Chondrocyte (in vitro differentiated cells): Measurements from ENCODE around the gene ACSL5. TPM values are rescaled to one million over a fixed set of nuclear protein-coding genes. Genes with fewer than 3 reads are reported as not detected.

Source experiments
- DNase-seq: peaks from one replicate; pipeline ENCODE4 v3.0.0; 2021; ENCODE audit warnings: mixed read lengths, low spot score
- H3K27ac Mint-ChIP-seq: one replicate; pipeline ENCODE4 v1.8.0; 2021; ENCODE audit warnings: mild to moderate bottlenecking, moderate library complexity, mixed read lengths; ENCODE audit not compliant: unreplicated experiment
- H3K27me3 Mint-ChIP-seq: 2 replicates; pipeline ENCODE4 v1.8.0; 2021; ENCODE audit warnings: low read depth, mixed read lengths
- H3K36me3 Mint-ChIP-seq: 2 replicates; pipeline ENCODE4 v1.8.0; 2021; ENCODE audit warnings: low read depth, mixed read lengths
- H3K4me1 Mint-ChIP-seq: 2 replicates; pipeline ENCODE4 v1.8.0; 2021; ENCODE audit warnings: low read depth, mild to moderate bottlenecking, mixed read lengths
- H3K4me3 Mint-ChIP-seq: one replicate; pipeline ENCODE4 v1.8.0; 2021; ENCODE audit warnings: mild to moderate bottlenecking, moderate library complexity, mixed read lengths; ENCODE audit not compliant: unreplicated experiment
- H3K9me3 Mint-ChIP-seq: 2 replicates; pipeline ENCODE4 v1.8.0; 2021; ENCODE audit warnings: low read depth, mixed read lengths
- CTCF ChIP-seq: fragments of 200-600 bp; sonication (generic); IDR thresholded peaks from 2 replicates; pipeline ENCODE4 v1.5.0; 2021; ENCODE audit warnings: antibody characterized with exemption, mild to moderate bottlenecking, moderate library complexity
- total RNA-seq: library from RNA; stranded (reverse); gene quantifications from 3 replicates; pipeline ENCODE4 v1.2.1, GENCODE V29; 2021

Gene ACSL5
- total RNA-seq, 1 donor from 2014 or later: 0.27 TPM

GRCh38 chr10:112338957-112339356 is 35.0 kb upstream of the ACSL5 start:
- Mint-ChIP-seq H3K36me3 (peaks cover 2% of the 10 kb centered on the region), H3K27ac (no peak overlapping the region), H3K4me1 (no peaks in the 10 kb centered on the region), H3K9me3 (no peaks in the 10 kb centered on the region), H3K4me3 (no peak overlapping the region), H3K27me3 (peaks cover 10% of the 10 kb centered on the region)
- DNase-seq: no peak
- no peak for TF ChIP-seq CTCF

GRCh38 chr10:112340601-112341000 is 33.3 kb upstream of the ACSL5 start:
- Mint-ChIP-seq H3K9me3 (no peaks in the 10 kb centered on the region), H3K4me3 (no peak overlapping the region)
- no peak for TF ChIP-seq CTCF

DNA sequence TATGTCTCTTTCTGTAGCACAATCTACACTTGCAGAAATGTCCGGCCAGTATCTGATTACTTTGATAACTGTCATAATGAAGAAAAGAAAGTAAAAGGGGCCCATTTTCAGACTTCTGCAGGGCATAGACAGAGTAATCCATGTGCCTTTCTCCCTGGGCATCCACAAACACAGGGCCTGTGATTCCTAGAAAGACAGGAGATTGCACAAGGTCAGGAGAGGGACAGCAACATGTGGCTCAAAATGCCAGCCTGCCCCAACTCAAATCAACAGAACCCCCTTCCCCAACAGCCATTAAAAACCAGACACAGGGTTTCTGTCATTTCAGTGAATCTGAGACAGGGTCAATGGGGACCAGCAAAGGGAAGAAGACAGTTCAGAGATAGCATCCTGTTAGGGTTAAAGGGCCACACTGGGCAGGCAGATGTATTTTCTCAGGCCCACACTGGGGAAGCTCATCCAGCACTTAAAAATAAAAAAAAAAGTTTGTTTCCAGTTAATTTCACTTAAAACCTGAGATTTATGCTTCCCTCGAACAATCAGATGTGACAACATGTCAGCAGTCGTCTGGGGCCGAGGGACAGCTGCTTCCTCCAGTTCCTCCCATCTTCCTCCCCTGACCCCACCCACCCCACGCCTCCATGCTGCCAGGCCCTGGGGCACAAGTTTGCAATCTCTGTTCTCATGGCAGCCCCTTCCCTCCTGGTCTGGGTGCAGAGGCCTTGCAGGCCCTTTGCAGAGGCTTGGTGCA is 30.7 kb upstream of the ACSL5 start:
- Mint-ChIP-seq H3K27ac (no peak overlapping the region), H3K4me3 (no peak overlapping the region), H3K4me1 (no peaks in the 10 kb centered on the region), H3K27me3 (no peaks in the 10 kb centered on the region), H3K9me3 (no peaks in the 10 kb centered on the region), H3K36me3 (peaks cover 2% of the 10 kb centered on the region)
- no peak for TF ChIP-seq CTCF
- no peak for DNase-seq

More at GRCh38 chr10:112340601-112341000, 33.3 kb upstream of the ACSL5 start:
- Mint-ChIP-seq H3K4me1 (no peaks in the 10 kb centered on the region), H3K27me3 (peaks cover 8% of the 10 kb centered on the region), H3K36me3 (peaks cover 2% of the 10 kb centered on the region), H3K27ac (no peak overlapping the region)
- DNase-seq: no peak

DNA sequence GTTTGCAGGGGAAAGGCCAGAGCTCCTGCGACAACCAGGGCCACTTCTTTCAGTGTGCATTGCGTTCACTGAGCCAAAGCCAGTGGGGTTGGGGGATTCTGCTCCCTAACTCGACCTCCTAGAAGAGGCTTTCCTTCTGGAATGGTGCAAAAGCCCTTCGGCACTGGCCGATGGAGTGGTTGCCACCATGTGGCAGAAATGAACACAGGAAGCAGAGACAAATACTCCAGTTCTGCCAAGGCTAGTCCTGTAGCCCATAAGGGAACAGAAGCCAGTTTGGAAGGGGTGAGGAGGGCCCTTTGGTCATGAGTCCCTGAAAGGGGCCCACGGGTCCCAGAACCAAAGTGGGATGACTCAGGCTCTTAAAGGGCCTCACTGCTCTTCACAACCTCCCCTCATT is 29.7 kb upstream of the ACSL5 start:
- TF ChIP-seq CTCF: peak; percentile 22
- no peak overlapping the region for H3K27ac Mint-ChIP-seq
- H3K36me3 Mint-ChIP-seq: peaks cover 2% of the 10 kb centered on the region
- H3K4me3 Mint-ChIP-seq: no peak overlapping the region
- H3K4me1 Mint-ChIP-seq: peaks cover 2% of the 10 kb centered on the region
- peaks cover 2% of the 10 kb centered on the region for H3K27me3 Mint-ChIP-seq
- H3K9me3 Mint-ChIP-seq: no peaks in the 10 kb centered on the region
- DNase-seq: no peak

- no peak for TF ChIP-seq CTCF
- no peaks in the 10 kb centered on the region for H3K9me3 Mint-ChIP-seq
- no peaks in the 10 kb centered on the region for H3K36me3 Mint-ChIP-seq
- peaks cover 2% of the 10 kb centered on the region for H3K4me1 Mint-ChIP-seq
- peaks cover 2% of the 10 kb centered on the region for H3K27me3 Mint-ChIP-seq
- no peak overlapping the region for H3K4me3 Mint-ChIP-seq
- no peak overlapping the region for H3K27ac Mint-ChIP-seq
- no peak for DNase-seq
Measured at GRCh38 chr10:112345202-112345601, 28.7 kb upstream of the ACSL5 start.
